HEK293T (cell line): Measurements from ENCODE around the gene FCRL6.

Experiments used
- BHLHE40 ChIP-seq: fragments of 450-650 bp; IDR thresholded peaks from 2 replicates; pipeline ENCODE4 v1.6.1; 2016; ENCODE audit warnings: mild to moderate bottlenecking, moderate library complexity, borderline replicate concordance
- FOXA1 ChIP-seq: fragments of 450-650 bp; IDR thresholded peaks from 2 replicates; pipeline ENCODE4 v1.6.1; 2016; ENCODE audit warnings: mild to moderate bottlenecking
- FOXK2 ChIP-seq: fragments of 450-650 bp; IDR thresholded peaks from 2 replicates; pipeline ENCODE4 v1.6.1; 2016; ENCODE audit warnings: mild to moderate bottlenecking
- FOXM1 ChIP-seq: fragments of 450-650 bp; IDR thresholded peaks from 2 replicates; pipeline ENCODE4 v1.6.1; 2017; ENCODE audit warnings: mild to moderate bottlenecking, borderline replicate concordance
- L3MBTL2 ChIP-seq: fragments of 450-650 bp; conservative IDR thresholded peaks from 2 replicates; pipeline ENCODE4 v1.6.1; 2016; ENCODE audit warnings: mild to moderate bottlenecking
- NFRKB ChIP-seq: fragments of 450-650 bp; IDR thresholded peaks from 2 replicates; pipeline ENCODE4 v1.6.1; 2016; ENCODE audit warnings: mild to moderate bottlenecking, moderate library complexity
- SP1 ChIP-seq: fragments of 450-650 bp; IDR thresholded peaks from 2 replicates; pipeline ENCODE4 v1.6.1; 2017
- ZNF384 ChIP-seq: fragments of 450-650 bp; IDR thresholded peaks from 2 replicates; pipeline ENCODE4 v1.6.1; 2016

DNA sequence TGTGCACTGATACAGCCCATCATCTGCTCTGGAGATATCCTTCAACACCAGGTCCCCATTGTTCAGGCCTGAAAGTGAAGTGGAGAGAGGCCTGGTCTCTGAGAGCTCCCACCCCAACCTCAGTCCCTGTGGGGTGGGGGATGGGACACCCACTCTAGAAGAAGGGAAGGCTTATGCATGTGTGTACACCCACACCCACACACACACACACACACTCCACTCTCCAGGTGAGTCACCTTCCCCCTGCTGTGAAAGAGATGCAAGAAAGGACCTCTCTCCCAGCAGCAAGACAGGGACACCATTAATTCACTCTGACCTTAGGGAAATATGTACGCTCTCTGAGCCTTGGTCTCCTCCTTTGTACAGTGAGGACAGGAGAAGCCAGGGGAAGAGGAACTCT, 54.4 kb downstream of the FCRL6 start:
- TF ChIP-seq BHLHE40 = no peak
- no peak for TF ChIP-seq FOXK2
- no peak for TF ChIP-seq SP1
- TF ChIP-seq L3MBTL2 = no peak
- TF ChIP-seq ZNF384 = no peak
- TF ChIP-seq FOXM1 = no peak
- TF ChIP-seq NFRKB = no peak
- no peak for TF ChIP-seq FOXA1
